ENCODE measurements around the gene ANKRD55. TPM values are rescaled to one million over a fixed set of nuclear protein-coding genes. Genes with fewer than 3 reads are reported as not detected.
"Not testable (repeated sequence)": the region's sequence is repeated elsewhere in the genome, so short reads cannot be mapped to it uniquely, and the experiment has no call there.

ANKRD55 gene
- total RNA-seq, 1 donor from 2014 or later, result 4.0 TPM

GRCh38 chr5:56169949-56170348, 63.2 kb downstream of the ANKRD55 start:
- peak in 1 of 2 donors; percentile 28 for DNase-seq (ENCODE audit: low read depth in 2 of 2)

DNA sequence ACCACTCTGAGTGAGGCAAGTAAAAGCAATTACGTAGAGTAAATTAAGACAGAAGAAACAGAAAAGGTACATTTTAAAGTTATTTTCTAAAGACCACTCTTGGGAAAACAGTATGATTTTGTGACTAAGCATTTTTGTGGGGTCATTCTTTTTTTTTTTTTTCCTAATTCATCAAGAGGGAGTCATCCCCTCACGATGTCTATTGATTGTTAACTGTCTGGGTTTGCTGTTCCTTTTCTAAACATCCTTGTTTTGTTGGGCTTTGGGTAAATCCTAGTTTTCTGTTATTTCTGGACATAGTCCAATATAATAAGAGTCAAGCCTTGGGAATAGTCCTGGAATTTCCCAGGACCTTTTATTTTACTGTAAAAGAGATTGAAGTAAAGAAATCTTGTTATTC, 63.8 kb downstream of the ANKRD55 start:
- DNase-seq (ENCODE audit: low read depth in 2 of 2), result peak; percentile 45 to 96

DNA sequence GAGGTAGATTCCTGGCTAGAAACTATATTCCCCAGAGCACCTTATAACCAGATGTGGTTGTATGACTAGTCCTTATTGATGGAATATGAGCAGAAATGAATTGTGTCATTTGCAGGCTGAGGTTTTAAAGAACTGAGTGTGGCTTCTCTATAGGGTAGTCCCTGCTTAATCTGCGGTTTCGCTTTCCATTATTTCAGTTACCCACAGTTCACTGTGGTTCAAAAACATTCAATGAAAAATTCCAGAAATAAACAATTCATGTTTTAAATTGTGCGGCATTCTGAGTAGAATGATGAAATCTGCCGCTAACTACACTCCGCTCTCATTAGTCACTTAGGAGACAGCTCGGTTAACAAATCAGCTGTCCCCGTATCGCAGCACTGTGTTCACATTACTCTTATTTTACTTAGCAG, 65.1 kb downstream of the ANKRD55 start:
- DNase-seq (ENCODE audit: low read depth in 2 of 2), result no peak

DNA sequence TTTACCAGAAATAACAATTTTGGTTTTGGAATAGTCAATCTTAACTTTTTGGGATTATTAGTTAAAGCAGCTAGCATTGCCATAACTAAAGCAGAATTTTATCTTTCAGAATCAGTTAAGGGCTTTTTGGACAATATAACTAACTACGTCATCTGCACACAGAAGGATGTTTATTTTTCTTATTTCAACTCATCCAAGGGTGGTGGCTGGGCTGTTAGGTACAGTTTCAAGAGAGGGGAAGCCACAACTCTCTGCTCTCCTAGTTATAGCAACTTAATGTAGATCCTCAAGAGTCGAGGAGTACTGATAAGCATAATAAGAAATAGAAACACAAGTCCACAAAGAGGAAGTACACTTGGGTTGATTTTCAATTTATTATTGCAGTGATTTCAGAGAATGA, 65.6 kb downstream of the ANKRD55 start:
- DNase-seq (ENCODE audit: low read depth in 2 of 2), result peak in 1 of 2 donors; percentile 64

DNA sequence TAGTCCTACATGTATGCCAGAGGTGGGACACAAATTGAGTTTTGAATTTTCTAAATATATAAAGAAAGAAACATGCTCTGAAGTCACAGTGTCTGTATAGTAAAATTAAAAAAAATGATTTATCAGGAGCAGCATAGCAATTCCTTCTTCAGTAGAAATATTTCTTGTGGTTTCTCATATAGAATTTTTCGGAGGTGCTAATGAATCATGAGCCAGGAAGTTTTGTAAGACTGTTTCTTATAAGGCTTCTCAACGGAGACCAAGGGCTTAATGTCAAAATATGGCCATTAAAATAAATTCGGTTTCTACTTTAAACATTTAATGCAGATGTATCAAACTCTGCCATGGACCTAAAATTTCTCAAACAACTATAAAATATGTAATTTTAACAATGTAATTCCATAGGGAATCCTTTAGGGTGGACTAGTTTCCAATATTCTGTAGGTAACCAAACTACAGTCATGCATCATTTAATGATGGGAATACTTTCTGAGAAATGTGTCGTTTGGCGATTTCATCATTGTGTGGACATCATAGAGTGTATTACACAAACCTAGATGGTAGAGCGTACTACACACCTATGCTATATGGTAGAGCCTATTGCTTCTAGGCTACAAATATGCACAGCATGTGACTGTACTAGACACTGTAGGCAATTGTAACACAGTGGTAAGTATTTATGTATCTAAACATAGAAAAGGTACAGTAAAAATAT, 66.3 kb downstream of the ANKRD55 start:
- no peak for DNase-seq (ENCODE audit: low read depth in 2 of 2)

DNA sequence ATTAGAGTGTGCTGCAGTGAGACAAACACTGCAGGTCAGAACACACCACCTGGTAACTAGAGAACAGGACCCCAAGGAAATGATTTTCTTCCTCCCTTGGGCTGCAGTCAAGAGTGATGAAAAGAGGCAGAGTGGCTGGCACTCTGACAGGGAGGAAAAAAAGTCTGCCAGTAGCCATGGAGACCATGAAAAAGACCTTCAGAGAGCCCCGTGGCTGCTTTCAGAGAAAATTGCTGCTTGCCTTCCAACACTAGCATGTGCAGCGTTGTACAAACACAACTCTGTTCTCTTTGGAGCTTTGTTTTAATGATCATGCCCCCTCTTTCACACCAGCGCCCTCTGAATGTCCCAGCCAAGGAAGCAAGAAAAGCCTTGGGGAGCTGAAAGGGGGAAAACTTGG, 68.8 kb downstream of the ANKRD55 start:
- peak in 1 of 2 donors; percentile 86 for DNase-seq (ENCODE audit: low read depth in 2 of 2)

DNA sequence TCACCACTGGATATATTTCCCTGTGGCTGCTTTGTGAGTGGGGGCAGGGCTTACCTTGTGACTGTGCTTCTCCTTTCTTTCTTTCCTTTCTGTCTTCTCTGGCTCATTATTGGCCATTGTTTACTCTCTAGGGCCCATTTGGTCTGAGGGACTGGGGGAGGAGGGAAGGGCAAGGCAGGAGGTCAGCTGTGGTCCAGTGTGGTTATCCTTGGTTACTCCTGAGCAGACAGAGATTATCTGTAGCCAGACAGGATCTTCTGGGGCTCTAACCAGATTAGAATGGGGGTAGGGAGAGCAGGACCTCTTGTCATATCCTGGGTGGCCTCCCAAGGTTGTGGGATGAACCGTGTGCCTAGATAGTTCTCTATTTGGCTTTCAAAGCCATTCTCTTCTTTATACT, 71.2 kb downstream of the ANKRD55 start:
- no peak for DNase-seq (ENCODE audit: low read depth in 2 of 2)

- DNase-seq (ENCODE audit: low read depth in 2 of 2), result no peak
These were observed 71.7 kb downstream of the ANKRD55 start for GRCh38 chr5:56161439-56161823.

- DNase-seq (ENCODE audit: low read depth in 2 of 2), result no peak
These were observed 72.2 kb downstream of the ANKRD55 start for GRCh38 chr5:56160723-56161438.

DNA sequence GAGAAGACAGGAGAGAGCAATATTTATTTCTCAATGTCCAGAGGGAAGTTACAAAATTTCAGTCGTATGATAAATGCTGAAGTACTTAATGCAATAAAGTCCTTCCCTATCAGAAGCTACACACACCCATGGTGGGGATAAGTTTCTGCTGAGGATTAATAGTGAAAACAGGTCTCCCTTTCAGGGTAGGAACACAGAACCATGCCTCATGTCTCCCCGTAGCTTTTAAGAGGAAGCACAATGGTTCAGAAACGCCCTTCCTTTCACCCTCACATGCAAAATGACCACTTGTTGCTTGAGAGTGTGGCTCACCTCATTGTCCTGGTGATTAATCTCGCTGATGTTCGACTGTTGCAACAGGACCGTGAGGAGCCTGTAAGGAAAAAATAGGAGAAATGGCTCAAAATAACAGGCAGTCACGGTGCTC, 73.6 kb downstream of the ANKRD55 start:
- no peak for DNase-seq (ENCODE audit: low read depth in 2 of 2)

GRCh38 chr5:56158331-56158960, 74.7 kb downstream of the ANKRD55 start:
- no peak for DNase-seq (ENCODE audit: low read depth in 2 of 2)

GRCh38 chr5:56157191-56157621, 75.9 kb downstream of the ANKRD55 start:
- DNase-seq (ENCODE audit: low read depth in 2 of 2), result not testable (repeated sequence)

- not testable (repeated sequence) for DNase-seq (ENCODE audit: low read depth in 2 of 2)
These were observed 76.4 kb downstream of the ANKRD55 start for GRCh38 chr5:56156585-56157190.

- DNase-seq (ENCODE audit: low read depth in 2 of 2), result no peak
These were observed 77.0 kb downstream of the ANKRD55 start for GRCh38 chr5:56155992-56156584.

- DNase-seq (ENCODE audit: low read depth in 2 of 2), result no peak
These were observed 78.2 kb downstream of the ANKRD55 start for GRCh38 chr5:56154732-56155484.

- DNase-seq (ENCODE audit: low read depth in 2 of 2), result peak in 1 of 2 donors; percentile 34
These were observed 80.7 kb downstream of the ANKRD55 start for GRCh38 chr5:56152437-56152836.

GRCh38 chr5:56150756-56151155, 82.4 kb downstream of the ANKRD55 start:
- not testable (repeated sequence) for DNase-seq (ENCODE audit: low read depth in 2 of 2)

GRCh38 chr5:56148453-56148971, 84.6 kb downstream of the ANKRD55 start:
- no peak for DNase-seq (ENCODE audit: low read depth in 2 of 2)

- DNase-seq (ENCODE audit: low read depth in 2 of 2), result no peak
These were observed 85.4 kb downstream of the ANKRD55 start for GRCh38 chr5:56147659-56148230.

DNA sequence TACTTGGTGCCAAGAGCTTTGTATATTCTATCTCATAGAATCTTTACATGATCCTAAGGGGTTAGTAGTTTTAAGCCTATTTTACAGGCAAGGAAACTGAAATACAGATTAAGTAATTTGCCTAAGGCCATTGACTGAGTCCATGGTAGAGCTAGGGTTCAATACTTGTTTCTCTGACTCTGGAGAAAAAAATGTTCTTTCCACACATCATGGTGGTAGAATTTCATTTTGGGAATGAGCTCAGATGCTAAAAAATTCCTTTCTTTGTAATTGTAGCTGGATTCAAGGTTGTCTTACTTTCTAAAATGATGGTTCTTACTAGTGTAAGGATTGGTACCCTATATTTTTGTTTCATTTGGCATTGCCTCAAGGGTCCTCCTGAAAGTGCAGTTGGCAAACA, 86.0 kb downstream of the ANKRD55 start:
- DNase-seq (ENCODE audit: low read depth in 2 of 2), result no peak

Data from dermis microvascular lymphatic vessel endothelial cell (primary cell).